ENCODE measurements around the gene ABCA1. TPM values are rescaled to one million over a fixed set of nuclear protein-coding genes. Genes with fewer than 3 reads are reported as not detected.

The ABCA1 gene
- total RNA-seq, 1 experiment from 2014 or later: 0.76 TPM

DNA sequence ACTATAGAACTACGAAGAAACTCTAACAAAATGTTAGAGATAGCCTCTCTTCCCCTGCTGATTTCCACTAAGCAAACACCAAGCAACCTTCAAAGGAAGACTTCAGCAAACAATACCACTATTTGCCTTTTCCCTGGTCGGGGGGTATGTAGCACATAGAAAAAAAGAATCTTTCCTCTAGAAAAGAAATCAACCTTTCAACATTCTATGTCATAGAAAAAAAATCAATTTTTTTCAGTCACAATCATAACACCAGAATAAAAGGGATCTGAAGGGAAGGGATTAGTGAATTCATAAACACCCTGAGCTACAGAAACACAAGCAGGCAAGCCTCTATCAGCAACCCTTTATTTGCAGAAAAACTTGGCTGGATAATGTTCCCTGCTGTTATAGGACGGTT is 15.3 kb downstream of the ABCA1 start:
- no peak for DNase-seq
- Mint-ChIP-seq H3K27ac (ENCODE audit: unreplicated experiment) (no peak overlapping the region), H3K36me3 (ENCODE audit: insufficient read depth, unreplicated experiment) (no peaks in the 10 kb centered on the region), H3K9me3 (ENCODE audit: low read depth, unreplicated experiment) (no peaks in the 10 kb centered on the region), H3K27me3 (ENCODE audit: unreplicated experiment) (peaks cover 36% of the 10 kb centered on the region), H3K4me1 (ENCODE audit: low read depth, unreplicated experiment) (no peaks in the 10 kb centered on the region), H3K4me3 (ENCODE audit: low read depth, unreplicated experiment) (no peak overlapping the region)
- TF ChIP-seq, protein P1, sequence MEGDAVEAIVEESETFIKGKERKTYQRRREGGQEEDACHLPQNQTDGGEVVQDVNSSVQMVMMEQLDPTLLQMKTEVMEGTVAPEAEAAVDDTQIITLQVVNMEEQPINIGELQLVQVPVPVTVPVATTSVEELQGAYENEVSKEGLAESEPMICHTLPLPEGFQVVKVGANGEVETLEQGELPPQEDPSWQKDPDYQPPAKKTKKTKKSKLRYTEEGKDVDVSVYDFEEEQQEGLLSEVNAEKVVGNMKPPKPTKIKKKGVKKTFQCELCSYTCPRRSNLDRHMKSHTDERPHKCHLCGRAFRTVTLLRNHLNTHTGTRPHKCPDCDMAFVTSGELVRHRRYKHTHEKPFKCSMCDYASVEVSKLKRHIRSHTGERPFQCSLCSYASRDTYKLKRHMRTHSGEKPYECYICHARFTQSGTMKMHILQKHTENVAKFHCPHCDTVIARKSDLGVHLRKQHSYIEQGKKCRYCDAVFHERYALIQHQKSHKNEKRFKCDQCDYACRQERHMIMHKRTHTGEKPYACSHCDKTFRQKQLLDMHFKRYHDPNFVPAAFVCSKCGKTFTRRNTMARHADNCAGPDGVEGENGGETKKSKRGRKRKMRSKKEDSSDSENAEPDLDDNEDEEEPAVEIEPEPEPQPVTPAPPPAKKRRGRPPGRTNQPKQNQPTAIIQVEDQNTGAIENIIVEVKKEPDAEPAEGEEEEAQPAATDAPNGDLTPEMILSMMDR (IDR thresholded peaks at IDR 0.05; ENCODE audit: unreplicated experiment): no peak
- intact Hi-C loops (cut with micrococcal nuclease; ENCODE audit: unreplicated experiment): no loop called here
- BruUV-seq (replicated peaks): no TSS peak
- CTCF ChIA-PET: interaction anchor here (0.6 kb wide), 1 partner anchor 44 kb away, joined by 5 read pairs; no protein-coding TSS in a partner anchor

DNA sequence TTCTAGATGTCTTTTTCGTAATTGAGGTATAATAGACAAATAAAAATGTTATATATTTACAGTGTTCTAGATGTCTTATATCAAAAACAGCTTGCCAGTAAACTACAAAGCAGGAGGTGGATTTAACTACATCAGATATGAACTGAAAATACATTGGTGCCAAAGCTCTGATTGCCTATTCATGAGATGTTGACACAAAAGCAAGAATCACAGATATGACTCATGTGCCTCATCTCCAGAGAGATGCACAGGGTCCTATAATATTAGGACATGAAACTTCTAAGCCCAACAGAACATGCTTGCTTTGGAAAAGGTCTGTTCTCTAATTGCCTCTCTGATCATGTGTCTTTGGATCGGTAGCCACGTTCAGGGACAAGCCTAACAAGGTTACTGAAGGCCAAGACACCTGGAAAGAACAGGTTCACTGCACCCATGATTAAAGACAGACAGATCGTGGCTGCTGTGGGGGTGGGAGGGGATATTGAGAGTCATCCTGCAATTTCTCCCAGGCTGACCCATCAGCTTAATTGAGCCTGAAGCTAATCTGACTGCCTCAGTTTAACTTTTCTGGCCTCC is 16.8 kb downstream of the ABCA1 start:
- TF ChIP-seq, protein P1 (IDR thresholded peaks at IDR 0.05; ENCODE audit: unreplicated experiment): no peak
- BruUV-seq (replicated peaks): no TSS peak
- no peaks in the 10 kb centered on the region for H3K36me3 Mint-ChIP-seq (ENCODE audit: insufficient read depth, unreplicated experiment)
- no peak for DNase-seq
- H3K4me1 Mint-ChIP-seq (ENCODE audit: low read depth, unreplicated experiment): no peaks in the 10 kb centered on the region
- peaks cover 36% of the 10 kb centered on the region for H3K27me3 Mint-ChIP-seq (ENCODE audit: unreplicated experiment)
- no peak overlapping the region for H3K4me3 Mint-ChIP-seq (ENCODE audit: low read depth, unreplicated experiment)
- CTCF ChIA-PET: interaction anchor here (0.6 kb wide), 1 partner anchor 142 kb away, joined by 6 read pairs; no protein-coding TSS in a partner anchor
- H3K9me3 Mint-ChIP-seq (ENCODE audit: low read depth, unreplicated experiment): no peaks in the 10 kb centered on the region
- H3K27ac Mint-ChIP-seq (ENCODE audit: unreplicated experiment): no peak overlapping the region
- intact Hi-C loops (cut with micrococcal nuclease; ENCODE audit: unreplicated experiment): no loop called here

DNA sequence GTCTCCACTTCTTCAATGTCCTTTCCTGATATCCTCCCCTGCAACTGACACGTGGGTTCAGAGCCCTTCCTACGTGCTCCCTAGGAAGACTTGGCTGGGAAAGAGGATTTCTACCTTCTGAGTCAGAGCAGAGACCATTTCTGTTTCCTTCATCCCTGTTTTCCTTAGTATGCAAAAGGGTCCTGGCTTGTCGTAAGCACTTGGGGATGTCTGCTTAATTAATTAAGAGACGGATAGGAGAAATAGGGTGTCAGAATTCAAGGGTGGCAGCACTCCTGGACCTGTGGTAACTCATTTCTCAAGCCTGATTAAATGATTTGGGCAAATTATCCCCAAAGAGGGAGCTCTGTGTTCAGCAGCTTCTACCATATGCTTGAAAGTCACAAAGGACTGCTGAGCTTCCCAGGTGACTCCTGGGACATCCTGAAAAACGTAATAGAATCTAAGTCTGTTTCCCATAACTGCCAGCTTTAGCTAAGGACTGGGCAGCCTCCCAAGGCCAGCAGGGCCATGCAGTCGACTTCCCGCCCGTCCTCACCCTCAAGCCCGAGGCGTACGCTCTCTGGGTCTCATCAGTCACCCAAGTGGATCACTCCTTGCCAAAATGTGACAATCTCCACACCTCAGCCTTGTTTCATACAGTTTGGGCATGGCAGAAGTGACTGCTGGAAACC is 20.5 kb downstream of the ABCA1 start:
- BruUV-seq (replicated peaks): no TSS peak
- Mint-ChIP-seq H3K36me3 (ENCODE audit: insufficient read depth, unreplicated experiment) (no peaks in the 10 kb centered on the region), H3K4me1 (ENCODE audit: low read depth, unreplicated experiment) (no peaks in the 10 kb centered on the region), H3K27me3 (ENCODE audit: unreplicated experiment) (peaks cover 18% of the 10 kb centered on the region), H3K9me3 (ENCODE audit: low read depth, unreplicated experiment) (no peaks in the 10 kb centered on the region), H3K27ac (ENCODE audit: unreplicated experiment) (no peak overlapping the region), H3K4me3 (ENCODE audit: low read depth, unreplicated experiment) (no peak overlapping the region)
- no peak for DNase-seq
- CTCF ChIA-PET: interaction anchor here (0.7 kb wide), 1 partner anchor 14 kb away, joined by 7 read pairs; no protein-coding TSS in a partner anchor
- TF ChIP-seq, protein P1 (IDR thresholded peaks at IDR 0.05; ENCODE audit: unreplicated experiment): no peak
- intact Hi-C loops (cut with micrococcal nuclease; ENCODE audit: unreplicated experiment): no loop called here

DNA sequence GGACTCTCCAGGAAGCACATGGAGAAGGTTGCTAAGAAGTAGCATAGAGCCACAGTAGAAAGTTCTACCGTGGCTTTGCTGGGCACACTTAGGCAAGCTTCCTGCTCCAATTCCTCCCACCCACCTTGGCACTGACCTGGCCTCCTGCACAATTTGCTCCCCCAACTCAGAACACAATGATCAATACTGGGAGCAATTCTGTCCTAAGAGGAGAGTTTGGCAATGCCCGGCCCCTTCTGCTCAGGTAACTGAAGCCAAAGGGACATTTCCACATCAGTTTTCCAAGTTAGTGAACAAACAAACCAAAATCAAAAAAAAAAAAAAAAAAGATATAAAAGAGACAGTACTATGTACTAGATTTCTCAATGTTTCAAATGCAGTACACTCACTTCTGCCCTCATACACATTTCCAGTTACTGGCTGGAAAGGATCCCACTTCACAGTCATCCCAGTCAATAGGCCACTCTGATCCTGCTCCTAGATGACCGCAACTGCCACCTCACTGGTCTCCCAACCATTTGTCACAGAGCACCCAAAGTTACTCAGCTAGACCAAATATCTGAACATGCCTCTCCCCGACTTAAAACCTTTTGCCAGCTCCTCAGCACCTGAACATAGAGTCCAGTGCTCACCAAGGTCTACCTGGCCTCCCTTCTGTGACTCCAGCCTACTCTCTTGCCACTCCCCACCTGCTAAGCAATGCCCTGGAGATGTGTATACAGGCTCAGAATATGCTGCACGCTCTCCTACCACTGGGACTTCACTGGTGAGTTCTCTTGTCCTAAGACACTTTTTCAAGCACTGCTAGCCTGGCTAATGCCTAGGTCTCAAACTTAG is 21.3 kb downstream of the ABCA1 start:
- intact Hi-C loops (cut with micrococcal nuclease; ENCODE audit: unreplicated experiment): no loop called here
- Mint-ChIP-seq H3K4me3 (ENCODE audit: low read depth, unreplicated experiment) (no peak overlapping the region), H3K4me1 (ENCODE audit: low read depth, unreplicated experiment) (no peaks in the 10 kb centered on the region), H3K27me3 (ENCODE audit: unreplicated experiment) (peaks cover 18% of the 10 kb centered on the region), H3K27ac (ENCODE audit: unreplicated experiment) (no peak overlapping the region), H3K36me3 (ENCODE audit: insufficient read depth, unreplicated experiment) (no peaks in the 10 kb centered on the region), H3K9me3 (ENCODE audit: low read depth, unreplicated experiment) (no peaks in the 10 kb centered on the region)
- TF ChIP-seq, protein P1 (IDR thresholded peaks at IDR 0.05; ENCODE audit: unreplicated experiment): no peak
- no peak for DNase-seq
- no TSS peak for BruUV-seq (replicated peaks)
- CTCF ChIA-PET: interaction anchor here (0.7 kb wide), 1 partner anchor 13 kb away, joined by 7 read pairs; no protein-coding TSS in a partner anchor

Measured in Calu3 (cell line).